Measurements from ENCODE around the gene CCDC102A. TPM values are rescaled to one million over a fixed set of nuclear protein-coding genes. Genes with fewer than 3 reads are reported as not detected.
"Not testable (repeated sequence)": the region's sequence is repeated elsewhere in the genome, so short reads cannot be mapped to it uniquely, and the experiment has no call there.

Gene CCDC102A
- total RNA-seq, 3 donors from 2014 or later, result 1.2 to 16.2 (median 2.5) TPM

DNA sequence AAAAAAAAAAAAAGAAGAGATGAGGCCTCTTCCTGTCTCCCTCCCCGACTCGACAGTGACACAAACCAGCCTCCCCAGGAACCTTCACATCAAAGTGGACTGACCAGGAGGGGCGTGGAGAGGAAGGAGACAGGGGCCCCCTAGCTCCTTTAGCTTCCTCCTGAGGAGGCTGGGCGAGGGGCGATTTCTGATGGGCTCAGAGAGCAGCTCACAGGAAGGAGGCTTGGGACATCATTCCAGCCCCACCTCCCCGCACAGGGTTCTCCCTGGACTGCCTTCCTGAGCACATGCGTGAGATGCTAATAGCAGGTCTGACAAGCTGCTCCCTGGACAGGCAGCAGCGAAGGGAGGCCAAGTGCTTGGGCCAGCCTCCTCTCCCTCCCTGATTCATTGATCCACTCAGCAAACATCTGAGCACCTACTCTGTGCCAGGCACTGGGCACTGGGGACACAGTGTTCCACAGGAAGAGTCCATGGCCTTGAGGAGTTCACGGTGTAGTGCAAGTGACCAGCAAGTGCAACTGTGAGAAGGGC, 35.7 kb downstream of the CCDC102A start:
- H3K4me1 ChIP-seq (ENCODE audit: low read depth), result no peaks in the 10 kb centered on the region
- H3K36me3 ChIP-seq (ENCODE audit: low read depth), result no peaks in the 10 kb centered on the region
- ATAC-seq, result no peak
- intact Hi-C loops (cut with DNase I, micrococcal nuclease), result no loop called here
- no peak overlapping the region for H3K4me3 ChIP-seq
- TF ChIP-seq CTCF (IDR thresholded peaks at IDR 0.05), result no peak
- no peak for DNase-seq
- H3K9me3 ChIP-seq, result no peaks in the 10 kb centered on the region

GRCh38 chr16:57499941-57500340, 36.4 kb downstream of the CCDC102A start:
- intact Hi-C loops (cut with DNase I, micrococcal nuclease); DNase-seq: not testable (repeated sequence)

GRCh38 chr16:57498031-57498430, 38.3 kb downstream of the CCDC102A start:
- no peaks in the 10 kb centered on the region for H3K36me3 ChIP-seq (ENCODE audit: low read depth)
- ATAC-seq (no peak), DNase-seq (no peak)
- TF ChIP-seq CTCF (IDR thresholded peaks at IDR 0.05), result no peak
- H3K4me3 ChIP-seq, result no peak overlapping the region
- no peaks in the 10 kb centered on the region for H3K4me1 ChIP-seq (ENCODE audit: low read depth)
- no peaks in the 10 kb centered on the region for H3K9me3 ChIP-seq
- intact Hi-C loops (cut with DNase I, micrococcal nuclease), result no loop called here

More at GRCh38 chr16:57499941-57500340, 36.4 kb downstream of the CCDC102A start:
- not testable (repeated sequence) for H3K4me3 ChIP-seq; H3K9me3 ChIP-seq; H3K4me1 ChIP-seq (ENCODE audit: low read depth); H3K36me3 ChIP-seq (ENCODE audit: low read depth); ATAC-seq

GRCh38 chr16:57497121-57497520, 39.2 kb downstream of the CCDC102A start:
- intact Hi-C loops (cut with DNase I, micrococcal nuclease), result no loop called here
- Histone ChIP-seq H3K4me1 (ENCODE audit: low read depth) (no peaks in the 10 kb centered on the region), H3K9me3 (no peaks in the 10 kb centered on the region), H3K36me3 (ENCODE audit: low read depth) (no peaks in the 10 kb centered on the region), H3K4me3 (no peak overlapping the region)
- no peak for TF ChIP-seq CTCF (IDR thresholded peaks at IDR 0.05)
- no peak for ATAC-seq
- no peak for DNase-seq

GRCh38 chr16:57493767-57494166, 42.6 kb downstream of the CCDC102A start:
- Histone ChIP-seq H3K36me3 (ENCODE audit: low read depth) (no peaks in the 10 kb centered on the region), H3K9me3 (no peaks in the 10 kb centered on the region), H3K4me1 (ENCODE audit: low read depth) (no peaks in the 10 kb centered on the region), H3K4me3 (no peak overlapping the region)
- no peak for TF ChIP-seq CTCF (IDR thresholded peaks at IDR 0.05)
- DNase-seq, result no peak
- ATAC-seq, result no peak
- intact Hi-C loops (cut with DNase I, micrococcal nuclease), result no loop called here

DNA sequence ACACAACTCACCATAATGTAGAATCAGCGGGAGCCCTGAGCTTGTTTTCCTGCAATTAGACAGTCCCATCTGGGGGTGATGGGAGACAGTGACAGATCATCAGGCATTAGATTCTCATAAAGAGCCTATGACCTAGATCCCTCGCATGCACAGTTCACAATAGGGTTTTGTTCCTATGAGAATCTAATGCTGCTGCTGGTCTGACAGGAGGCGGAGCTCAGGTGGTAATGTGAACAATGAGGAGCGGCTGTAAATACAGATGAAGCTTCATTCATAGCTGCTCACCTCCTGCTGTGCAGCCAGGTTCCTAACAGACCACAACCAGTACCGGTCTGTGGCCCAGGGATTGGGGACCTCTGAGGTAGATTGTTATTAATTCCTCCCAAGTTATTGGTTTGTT, 47.1 kb downstream of the CCDC102A start:
- intact Hi-C loops (cut with DNase I, micrococcal nuclease), result no loop called here
- TF ChIP-seq CTCF (IDR thresholded peaks at IDR 0.05), result no peak
- H3K36me3 ChIP-seq (ENCODE audit: low read depth), result no peaks in the 10 kb centered on the region
- DNase-seq, result no peak
- no peaks in the 10 kb centered on the region for H3K9me3 ChIP-seq
- H3K4me3 ChIP-seq, result no peak overlapping the region
- peaks cover 12% of the 10 kb centered on the region for H3K4me1 ChIP-seq (ENCODE audit: low read depth)
- ATAC-seq, result no peak
